Tibial artery (tissue), 4 donors: Measurements from ENCODE around the gene PTH1R.
A peak's percentile ranks its signal among the peaks of the same experiment; 100 is the strongest.

ENCODE experiments used
- DNase-seq, 2 donors: peaks; one replicate each; pipeline ENCODE4 v3.0.0-alpha.2; 2019
- H3K27ac ChIP-seq, 2 donors: fragments of 200-600 bp; sonication (generic) in 1 of 2; 1 replicate in 1 of 2; 2 replicates in 1 of 2; pipeline ENCODE4 v1.5.1; 2018 to 2019; ENCODE audit warnings: mild to moderate bottlenecking in 1 of 2
- H3K27me3 ChIP-seq, 2 donors: fragments of 200-600 bp; sonication (generic) in 1 of 2; one replicate each; pipeline versions ENCODE4 v1.5.1 to v1.6.0; 2016 to 2019
- H3K36me3 ChIP-seq, 3 donors: fragments of 200-600 bp; sonication (generic) in 2 of 3; one replicate each; pipeline ENCODE4 v1.5.1; 2016 to 2019; ENCODE audit warnings: mild to moderate bottlenecking in 2 of 3
- H3K4me1 ChIP-seq, 4 donors: fragments of 200-600 bp; sonication (generic) in 2 of 4; 1 replicate in 3 of 4; 2 replicates in 1 of 4; pipeline ENCODE4 v1.5.1; 2016 to 2019
- H3K4me3 ChIP-seq, 2 donors: fragments of 200-600 bp; sonication (generic) in 1 of 2; 1 replicate in 1 of 2; 2 replicates in 1 of 2; pipeline ENCODE4 v1.5.1; 2018 to 2019; ENCODE audit warnings: mild to moderate bottlenecking in 2 of 2
- H3K9me3 ChIP-seq, 3 donors: fragments of 200-600 bp; sonication (generic) in 1 of 3; one replicate each; pipeline ENCODE4 v1.5.1; 2016 to 2019
- intact Hi-C: fragments of 100-400 bp; cut with DNase I; formaldehyde crosslinking; loops from one replicate; pipeline ENCODE4 v1.15.0; 2023; ENCODE audit warnings: low total_unique reads
- TF ChIP-seq, protein P1 (sequence below), 2 experiments: fragments of 200-600 bp in 1 of 2; fragments of 450-650 bp in 1 of 2; IDR thresholded peaks; one replicate each; pipeline ENCODE4 v1.5.1; 2017 to 2019; ENCODE audit warnings: antibody characterized with exemption in 2 of 2, mild to moderate bottlenecking in 1 of 2, moderate library complexity in 1 of 2

PTH1R gene

DNA sequence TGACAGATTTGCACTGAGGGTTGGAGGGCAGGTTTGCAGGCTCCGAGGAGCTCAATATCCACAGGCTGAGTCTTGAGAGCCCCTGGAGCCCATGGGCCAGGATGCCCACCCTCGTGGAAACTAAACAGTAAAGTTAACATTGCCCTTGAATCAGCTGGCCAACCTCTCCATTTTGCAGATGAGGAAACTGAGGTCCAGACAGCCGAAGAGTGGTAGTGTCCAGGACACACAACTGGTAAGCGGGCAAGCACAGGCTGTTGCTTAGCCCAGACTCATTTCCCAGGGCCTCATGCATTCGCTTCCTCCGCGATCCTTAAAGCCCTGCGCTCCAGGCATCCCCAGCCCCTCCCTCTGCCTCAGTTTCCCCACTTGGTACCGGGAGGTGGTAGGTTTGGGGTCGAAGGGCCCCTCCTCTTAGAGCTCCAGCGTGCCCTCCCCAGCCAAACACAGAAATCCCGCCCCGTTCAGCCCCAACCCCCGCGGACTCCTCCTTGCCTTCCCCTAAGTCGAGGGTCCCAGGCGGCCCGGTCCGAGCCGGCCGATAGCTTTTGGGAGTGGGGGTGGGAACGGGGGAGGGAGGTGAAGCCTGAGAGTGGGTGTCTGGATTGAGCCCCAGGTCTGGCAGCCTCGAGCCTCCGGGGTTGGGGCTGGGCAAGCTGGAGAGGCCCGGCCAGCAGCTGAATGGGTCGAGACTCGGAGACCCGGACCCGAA, 3.5 kb downstream of the PTH1R start:
- Histone ChIP-seq H3K36me3 (no peaks in the 10 kb centered on the region), H3K27ac (peak overlapping the region; percentile 92 to 96), H3K4me1 (peaks cover 0 to 45% (median 27%) of the 10 kb centered on the region in 4 donors), H3K9me3 (no peaks in the 10 kb centered on the region), H3K27me3 (no peaks in the 10 kb centered on the region), H3K4me3 (peak overlapping the region; percentile 73 to 88)
- intact Hi-C loops, result no loop called here
- TF ChIP-seq, protein P1, sequence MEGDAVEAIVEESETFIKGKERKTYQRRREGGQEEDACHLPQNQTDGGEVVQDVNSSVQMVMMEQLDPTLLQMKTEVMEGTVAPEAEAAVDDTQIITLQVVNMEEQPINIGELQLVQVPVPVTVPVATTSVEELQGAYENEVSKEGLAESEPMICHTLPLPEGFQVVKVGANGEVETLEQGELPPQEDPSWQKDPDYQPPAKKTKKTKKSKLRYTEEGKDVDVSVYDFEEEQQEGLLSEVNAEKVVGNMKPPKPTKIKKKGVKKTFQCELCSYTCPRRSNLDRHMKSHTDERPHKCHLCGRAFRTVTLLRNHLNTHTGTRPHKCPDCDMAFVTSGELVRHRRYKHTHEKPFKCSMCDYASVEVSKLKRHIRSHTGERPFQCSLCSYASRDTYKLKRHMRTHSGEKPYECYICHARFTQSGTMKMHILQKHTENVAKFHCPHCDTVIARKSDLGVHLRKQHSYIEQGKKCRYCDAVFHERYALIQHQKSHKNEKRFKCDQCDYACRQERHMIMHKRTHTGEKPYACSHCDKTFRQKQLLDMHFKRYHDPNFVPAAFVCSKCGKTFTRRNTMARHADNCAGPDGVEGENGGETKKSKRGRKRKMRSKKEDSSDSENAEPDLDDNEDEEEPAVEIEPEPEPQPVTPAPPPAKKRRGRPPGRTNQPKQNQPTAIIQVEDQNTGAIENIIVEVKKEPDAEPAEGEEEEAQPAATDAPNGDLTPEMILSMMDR (IDR thresholded peaks at IDR 0.05), result no peak
- no peak for DNase-seq

DNA sequence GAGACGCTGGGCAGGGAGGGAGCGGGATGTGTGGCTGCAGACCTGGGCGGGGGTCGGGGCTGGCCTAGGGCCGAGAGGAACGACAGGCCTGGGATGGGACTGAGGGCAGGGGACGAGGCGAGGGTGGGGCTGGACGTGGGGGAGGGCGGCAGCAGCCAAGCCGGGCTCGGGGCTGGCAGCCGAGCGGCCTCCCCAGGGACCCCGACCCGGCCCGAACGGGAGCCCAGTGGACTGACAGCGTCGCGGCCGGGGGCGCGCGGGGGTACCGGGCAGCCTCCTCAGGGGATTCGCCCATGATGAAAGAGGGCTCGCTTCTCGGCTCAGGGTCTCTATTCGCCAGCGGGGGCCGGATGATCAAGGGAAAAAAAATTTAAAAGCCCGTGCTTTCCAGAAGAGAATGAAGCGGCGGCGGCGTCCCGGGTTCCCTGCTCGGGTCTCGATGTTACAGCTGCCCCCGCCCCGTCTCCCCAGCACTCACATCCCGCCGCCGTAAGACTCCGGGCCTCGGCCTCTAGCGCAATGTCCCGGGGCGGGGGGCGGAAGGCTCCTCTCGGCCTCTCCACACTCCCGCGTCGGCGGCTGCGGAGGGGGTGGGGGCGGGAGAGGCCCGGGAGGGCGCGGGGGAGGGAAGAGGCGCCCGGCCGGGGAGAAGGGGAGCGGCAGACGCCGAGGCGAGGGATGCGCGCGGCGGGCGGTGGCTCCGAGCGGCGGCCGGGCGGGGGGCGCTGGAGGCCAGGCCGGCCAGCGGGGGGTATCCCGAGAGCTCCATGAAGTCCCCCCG, 4.3 kb downstream of the PTH1R start:
- peak overlapping the region; percentile 92 to 96 for H3K27ac ChIP-seq
- no peaks in the 10 kb centered on the region for H3K27me3 ChIP-seq
- H3K9me3 ChIP-seq, result no peaks in the 10 kb centered on the region
- intact Hi-C loops, result no loop called here
- DNase-seq, result no peak
- no peaks in the 10 kb centered on the region for H3K36me3 ChIP-seq
- H3K4me1 ChIP-seq, result peaks cover 0 to 45% (median 27%) of the 10 kb centered on the region in 4 donors
- peak overlapping the region; percentile 73 to 88 for H3K4me3 ChIP-seq
- TF ChIP-seq, protein P1 (IDR thresholded peaks at IDR 0.05), result no peak

DNA sequence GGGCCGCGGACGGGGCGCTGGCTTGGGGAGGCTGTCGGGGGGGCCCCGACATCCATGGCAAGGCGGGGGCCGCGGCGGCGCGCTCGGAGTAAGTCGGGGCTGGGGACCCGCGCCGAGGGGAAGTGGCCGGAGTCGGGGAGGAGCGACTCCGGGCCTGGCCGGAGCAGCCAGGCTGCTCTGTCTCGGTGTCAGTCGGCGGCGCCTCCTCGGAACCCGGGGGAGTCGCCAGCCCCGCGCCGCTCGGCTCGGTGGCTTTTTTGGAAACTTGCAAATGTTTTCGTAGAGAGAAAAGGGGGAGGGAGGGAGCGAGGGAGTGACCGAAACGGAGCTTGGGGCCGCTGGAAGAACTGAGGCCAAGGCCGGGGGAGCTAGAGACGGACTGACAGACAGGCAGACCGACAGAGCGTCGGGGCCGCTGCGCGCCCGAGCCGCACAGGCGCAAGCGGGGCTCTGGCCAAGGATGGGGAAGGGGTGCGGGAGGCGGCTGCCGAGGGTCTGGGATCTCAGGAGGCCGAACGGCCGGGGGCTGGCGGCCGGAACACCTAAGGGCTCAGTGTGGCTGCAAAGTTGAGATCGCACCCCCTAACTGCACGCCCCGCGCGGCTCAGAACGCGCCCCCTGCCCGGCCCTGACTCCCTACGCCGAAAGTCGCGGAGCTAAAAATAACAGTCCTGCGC, 5.0 kb downstream of the PTH1R start:
- TF ChIP-seq, protein P1 (IDR thresholded peaks at IDR 0.05), result no peak
- H3K27me3 ChIP-seq, result no peaks in the 10 kb centered on the region
- peak overlapping the region; percentile 92 to 96 for H3K27ac ChIP-seq
- DNase-seq, result peak; percentile 44 to 76
- H3K4me3 ChIP-seq, result peak overlapping the region; percentile 73 to 88
- H3K36me3 ChIP-seq, result no peaks in the 10 kb centered on the region
- peaks cover 0 to 45% (median 27%) of the 10 kb centered on the region in 4 donors for H3K4me1 ChIP-seq
- no peaks in the 10 kb centered on the region for H3K9me3 ChIP-seq
- intact Hi-C loops, result no loop called here

DNA sequence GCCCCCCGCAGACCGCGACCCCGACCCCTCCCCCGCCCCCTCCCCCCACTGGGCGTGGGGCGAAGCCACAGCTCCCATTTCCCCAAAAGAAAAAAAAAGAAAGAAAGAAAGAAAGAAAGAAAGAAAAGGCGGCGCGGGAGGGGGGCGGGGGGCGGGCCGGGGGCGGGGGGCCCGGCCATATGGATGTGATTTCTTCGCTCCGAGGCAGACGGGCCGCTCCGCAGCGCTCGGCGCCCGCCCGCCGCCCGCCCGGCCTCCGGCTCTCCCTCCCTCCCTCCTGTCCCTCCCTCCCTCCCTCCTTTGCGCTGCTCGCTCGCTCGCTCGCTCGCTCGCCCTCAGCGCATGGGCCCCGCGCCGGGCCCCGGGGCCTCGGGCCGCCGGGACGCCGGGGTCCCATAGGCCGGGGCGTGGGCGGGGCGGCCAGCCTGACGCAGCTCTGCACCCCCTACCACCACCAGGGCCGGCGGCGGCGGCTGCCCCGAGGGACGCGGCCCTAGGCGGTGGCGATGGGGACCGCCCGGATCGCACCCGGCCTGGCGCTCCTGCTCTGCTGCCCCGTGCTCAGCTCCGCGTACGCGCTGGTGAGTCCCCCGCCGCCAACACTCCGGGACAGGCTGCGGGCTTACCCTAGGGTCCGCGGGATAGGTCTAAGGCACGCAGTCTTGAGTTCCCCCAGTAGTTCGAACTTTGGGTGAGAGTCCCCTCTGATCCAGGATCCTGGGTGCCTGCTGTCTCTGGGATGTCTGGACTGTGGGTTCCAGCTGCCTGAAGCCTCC, 5.7 kb downstream of the PTH1R start:
- intact Hi-C loops, result no loop called here
- H3K4me3 ChIP-seq, result peak overlapping the region; percentile 73 to 88

More for the DNA sequence above, 5.7 kb downstream of the PTH1R start:
- no peaks in the 10 kb centered on the region for H3K36me3 ChIP-seq
- H3K9me3 ChIP-seq, result no peaks in the 10 kb centered on the region
- no peaks in the 10 kb centered on the region for H3K27me3 ChIP-seq
- DNase-seq, result no peak
- H3K27ac ChIP-seq, result peak overlapping the region; percentile 92 to 96
- TF ChIP-seq, protein P1 (IDR thresholded peaks at IDR 0.05), result peak in 1 of 2 experiments; percentile 19
- peaks cover 0 to 45% (median 27%) of the 10 kb centered on the region in 4 donors for H3K4me1 ChIP-seq
